ENCODE data around the gene MED22. TPM values are rescaled to one million over a fixed set of nuclear protein-coding genes. Genes with fewer than 3 reads are reported as not detected.

MED22 gene
- 73.9 TPM for polyA plus RNA-seq (2012; ENCODE audit: insufficient read length, low read depth)

DNA sequence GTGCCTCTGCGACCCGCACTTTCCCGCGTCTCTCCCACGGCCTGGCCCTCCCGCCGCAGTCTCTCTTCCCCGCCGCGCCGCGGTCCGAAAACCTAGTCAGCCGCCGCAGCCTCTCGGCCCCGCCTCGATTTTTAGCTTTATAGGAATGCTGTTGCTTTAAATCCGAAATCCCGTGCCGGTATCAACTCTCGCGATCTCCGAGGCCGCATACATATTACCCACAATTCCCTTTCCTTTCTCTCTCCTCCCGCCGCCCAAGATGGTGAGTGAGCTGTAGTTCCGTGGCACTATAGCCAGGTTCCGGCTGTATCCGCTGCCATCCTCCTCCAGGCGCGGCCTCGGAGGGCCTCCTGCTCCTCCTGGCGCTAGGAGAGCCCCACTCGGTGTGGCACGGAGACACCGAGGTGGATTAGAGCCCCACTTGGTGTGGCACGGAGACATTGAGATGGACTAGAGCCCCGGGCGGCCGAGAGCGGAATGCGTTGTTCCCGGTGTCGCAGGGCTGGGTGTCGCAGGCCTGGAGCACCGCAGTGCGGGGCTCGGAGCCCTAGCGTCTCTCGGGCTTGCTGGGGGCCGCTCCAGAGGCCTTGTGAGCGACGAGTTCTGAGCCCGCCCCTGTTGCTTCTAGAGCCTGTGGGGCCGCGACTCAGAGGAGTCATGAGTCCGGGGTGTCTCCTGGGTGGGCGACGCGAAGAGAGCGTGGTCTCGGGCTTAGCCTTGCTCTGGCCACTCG is at the start of gene MED22, which contains the start of gene RPL7A:
TSS of gene MED22 (minus strand) at position 147 of the 733 bp plus-strand sequence. CDS start 1,469 bp downstream, outside the sequence.
TSS of gene RPL7A (plus strand) at position 234 of the 733 bp plus-strand sequence. CDS start at position 260, 26 bp downstream.
- TF ChIP-seq TAF1 (IDR thresholded peaks at IDR 0.05; ENCODE audit: borderline replicate concordance, insufficient read depth, low read length) (peak; percentile 99), SIN3A (IDR thresholded peaks at IDR 0.05; ENCODE audit: borderline replicate concordance, insufficient read depth, low read length) (no peak), FOXP2 (optimal IDR thresholded peaks at IDR 0.05; ENCODE audit: borderline replicate concordance, extremely low read depth, extremely low read length, insufficient read depth) (no peak), POLR2AphosphoS5 (IDR thresholded peaks at IDR 0.05; ENCODE audit: low read depth, low read length) (peak; percentile 97)
- TF ChIP-seq, protein P1, sequence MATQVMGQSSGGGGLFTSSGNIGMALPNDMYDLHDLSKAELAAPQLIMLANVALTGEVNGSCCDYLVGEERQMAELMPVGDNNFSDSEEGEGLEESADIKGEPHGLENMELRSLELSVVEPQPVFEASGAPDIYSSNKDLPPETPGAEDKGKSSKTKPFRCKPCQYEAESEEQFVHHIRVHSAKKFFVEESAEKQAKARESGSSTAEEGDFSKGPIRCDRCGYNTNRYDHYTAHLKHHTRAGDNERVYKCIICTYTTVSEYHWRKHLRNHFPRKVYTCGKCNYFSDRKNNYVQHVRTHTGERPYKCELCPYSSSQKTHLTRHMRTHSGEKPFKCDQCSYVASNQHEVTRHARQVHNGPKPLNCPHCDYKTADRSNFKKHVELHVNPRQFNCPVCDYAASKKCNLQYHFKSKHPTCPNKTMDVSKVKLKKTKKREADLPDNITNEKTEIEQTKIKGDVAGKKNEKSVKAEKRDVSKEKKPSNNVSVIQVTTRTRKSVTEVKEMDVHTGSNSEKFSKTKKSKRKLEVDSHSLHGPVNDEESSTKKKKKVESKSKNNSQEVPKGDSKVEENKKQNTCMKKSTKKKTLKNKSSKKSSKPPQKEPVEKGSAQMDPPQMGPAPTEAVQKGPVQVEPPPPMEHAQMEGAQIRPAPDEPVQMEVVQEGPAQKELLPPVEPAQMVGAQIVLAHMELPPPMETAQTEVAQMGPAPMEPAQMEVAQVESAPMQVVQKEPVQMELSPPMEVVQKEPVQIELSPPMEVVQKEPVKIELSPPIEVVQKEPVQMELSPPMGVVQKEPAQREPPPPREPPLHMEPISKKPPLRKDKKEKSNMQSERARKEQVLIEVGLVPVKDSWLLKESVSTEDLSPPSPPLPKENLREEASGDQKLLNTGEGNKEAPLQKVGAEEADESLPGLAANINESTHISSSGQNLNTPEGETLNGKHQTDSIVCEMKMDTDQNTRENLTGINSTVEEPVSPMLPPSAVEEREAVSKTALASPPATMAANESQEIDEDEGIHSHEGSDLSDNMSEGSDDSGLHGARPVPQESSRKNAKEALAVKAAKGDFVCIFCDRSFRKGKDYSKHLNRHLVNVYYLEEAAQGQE (IDR thresholded peaks at IDR 0.05; ENCODE audit: insufficient read depth in 1 of 2, low read depth in 2 of 2, low read length in 2 of 2), result peak in 1 of 2 experiments; percentile 72; a peak in 2 of 4 replicates

DNA sequence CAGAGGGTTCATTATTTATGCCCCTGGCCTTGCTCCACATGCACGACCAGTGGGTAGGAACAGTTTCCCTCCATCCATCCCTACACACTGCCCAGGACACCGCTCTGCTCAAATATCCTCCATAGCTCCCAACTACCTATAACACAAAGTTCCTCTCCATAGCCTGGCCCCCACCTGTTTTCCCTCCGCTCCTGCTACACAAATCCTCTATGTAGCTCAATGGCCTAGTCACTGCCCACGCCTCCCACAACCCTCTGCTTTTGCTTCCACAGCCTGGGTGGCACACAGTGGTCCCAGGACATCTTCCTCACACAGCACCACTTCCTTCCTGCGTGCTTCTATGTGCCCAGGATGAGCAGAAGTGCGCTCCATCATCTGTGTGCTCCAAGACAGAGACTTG is 49.4 kb upstream of the MED22 start:
- TF ChIP-seq POLR2AphosphoS5 (IDR thresholded peaks at IDR 0.05; ENCODE audit: low read depth, low read length) (no peak), SIN3A (IDR thresholded peaks at IDR 0.05; ENCODE audit: borderline replicate concordance, insufficient read depth, low read length) (no peak), TAF1 (IDR thresholded peaks at IDR 0.05; ENCODE audit: borderline replicate concordance, insufficient read depth, low read length) (no peak), FOXP2 (optimal IDR thresholded peaks at IDR 0.05; ENCODE audit: borderline replicate concordance, extremely low read depth, extremely low read length, insufficient read depth) (no peak)
- TF ChIP-seq, protein P1 (IDR thresholded peaks at IDR 0.05; ENCODE audit: insufficient read depth in 1 of 2, low read depth in 2 of 2, low read length in 2 of 2), result no peak

DNA sequence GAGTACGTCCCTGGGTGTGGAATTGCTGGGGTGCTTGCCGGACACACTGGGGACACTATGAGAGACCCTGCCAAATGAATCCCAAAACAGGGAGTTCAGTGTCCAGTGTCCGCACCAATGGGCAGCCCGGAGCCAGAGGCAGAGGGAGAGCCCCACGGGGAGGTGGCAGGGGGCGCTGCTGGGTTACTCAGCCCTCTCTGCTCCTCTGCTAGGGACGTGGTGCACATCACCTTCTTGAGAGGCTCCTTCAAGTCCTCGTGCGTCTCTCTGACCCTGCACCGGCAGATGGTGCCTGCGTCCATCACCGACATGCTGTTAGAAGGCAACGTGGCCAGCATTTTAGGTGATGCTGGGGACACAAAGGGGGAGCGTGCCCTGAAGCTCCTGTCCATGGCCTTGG is 49.0 kb upstream of the MED22 start:
- TF ChIP-seq FOXP2 (optimal IDR thresholded peaks at IDR 0.05; ENCODE audit: borderline replicate concordance, extremely low read depth, extremely low read length, insufficient read depth) (no peak), POLR2AphosphoS5 (IDR thresholded peaks at IDR 0.05; ENCODE audit: low read depth, low read length) (no peak), TAF1 (IDR thresholded peaks at IDR 0.05; ENCODE audit: borderline replicate concordance, insufficient read depth, low read length) (no peak), SIN3A (IDR thresholded peaks at IDR 0.05; ENCODE audit: borderline replicate concordance, insufficient read depth, low read length) (no peak)
- TF ChIP-seq, protein P1 (IDR thresholded peaks at IDR 0.05; ENCODE audit: insufficient read depth in 1 of 2, low read depth in 2 of 2, low read length in 2 of 2), result no peak

DNA sequence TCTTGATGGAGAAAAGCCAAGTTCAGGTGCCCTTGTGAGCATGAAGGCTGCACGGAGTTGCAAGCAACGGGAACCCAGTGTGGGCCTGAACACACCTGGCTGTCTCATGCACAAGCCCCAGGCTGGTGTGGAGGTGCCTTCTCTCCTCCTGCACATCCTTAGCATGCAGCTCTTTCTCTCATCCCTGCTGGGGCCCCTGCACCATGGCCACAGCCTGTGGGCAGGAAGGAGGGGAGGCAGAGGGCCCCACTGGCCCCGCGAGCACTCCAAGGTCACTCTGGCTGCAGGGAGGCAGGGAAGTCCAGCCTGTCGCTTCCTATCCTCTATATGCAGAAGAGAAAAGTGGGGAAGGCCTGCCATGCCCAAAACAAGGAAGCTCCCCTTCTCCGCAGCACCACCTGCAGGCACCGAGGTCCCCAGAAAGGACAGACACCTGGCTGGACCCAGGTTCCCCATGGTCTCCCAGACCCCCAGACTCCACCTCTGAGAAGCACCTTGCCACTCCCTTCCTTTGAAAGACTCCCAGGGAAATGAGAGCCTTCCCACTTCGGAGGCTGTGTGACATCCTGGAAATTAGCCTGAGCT is 46.8 kb upstream of the MED22 start:
- no peak for TF ChIP-seq SIN3A (IDR thresholded peaks at IDR 0.05; ENCODE audit: borderline replicate concordance, insufficient read depth, low read length)
- no peak for TF ChIP-seq FOXP2 (optimal IDR thresholded peaks at IDR 0.05; ENCODE audit: borderline replicate concordance, extremely low read depth, extremely low read length, insufficient read depth)
- TF ChIP-seq, protein P1 (IDR thresholded peaks at IDR 0.05; ENCODE audit: insufficient read depth in 1 of 2, low read depth in 2 of 2, low read length in 2 of 2), result no peak
- TF ChIP-seq POLR2AphosphoS5 (IDR thresholded peaks at IDR 0.05; ENCODE audit: low read depth, low read length), result no peak
- TF ChIP-seq TAF1 (IDR thresholded peaks at IDR 0.05; ENCODE audit: borderline replicate concordance, insufficient read depth, low read length), result no peak

Data from PFSK-1 (cell line).